Esophagus muscularis mucosa (tissue), 3 donors: Measurements from ENCODE around the gene GPR18.

Source experiments
- POLR2A ChIP-seq: fragments of 450-650 bp; IDR thresholded peaks from one replicate; pipeline ENCODE4 v1.6.1; 2017; ENCODE audit warnings: antibody characterized with exemption, moderate library complexity, mild to moderate bottlenecking, low read depth
- POLR2AphosphoS5 ChIP-seq, 2 donors: sonication (generic); formaldehyde crosslinking; IDR thresholded peaks; one replicate each; pipeline ENCODE4 v1.6.1; 2017; ENCODE audit warnings: antibody characterized with exemption in 2 of 2
- TF ChIP-seq, protein P1 (sequence below), 3 experiments: fragments of 200-600 bp in 2 of 3; fragments of 450-650 bp in 1 of 3; sonication (generic) in 2 of 3; IDR thresholded peaks; one replicate each; pipeline ENCODE4 v1.5.1; 2017 to 2019; ENCODE audit warnings: antibody characterized with exemption in 3 of 3, mild to moderate bottlenecking in 2 of 3, moderate library complexity in 1 of 3

DNA sequence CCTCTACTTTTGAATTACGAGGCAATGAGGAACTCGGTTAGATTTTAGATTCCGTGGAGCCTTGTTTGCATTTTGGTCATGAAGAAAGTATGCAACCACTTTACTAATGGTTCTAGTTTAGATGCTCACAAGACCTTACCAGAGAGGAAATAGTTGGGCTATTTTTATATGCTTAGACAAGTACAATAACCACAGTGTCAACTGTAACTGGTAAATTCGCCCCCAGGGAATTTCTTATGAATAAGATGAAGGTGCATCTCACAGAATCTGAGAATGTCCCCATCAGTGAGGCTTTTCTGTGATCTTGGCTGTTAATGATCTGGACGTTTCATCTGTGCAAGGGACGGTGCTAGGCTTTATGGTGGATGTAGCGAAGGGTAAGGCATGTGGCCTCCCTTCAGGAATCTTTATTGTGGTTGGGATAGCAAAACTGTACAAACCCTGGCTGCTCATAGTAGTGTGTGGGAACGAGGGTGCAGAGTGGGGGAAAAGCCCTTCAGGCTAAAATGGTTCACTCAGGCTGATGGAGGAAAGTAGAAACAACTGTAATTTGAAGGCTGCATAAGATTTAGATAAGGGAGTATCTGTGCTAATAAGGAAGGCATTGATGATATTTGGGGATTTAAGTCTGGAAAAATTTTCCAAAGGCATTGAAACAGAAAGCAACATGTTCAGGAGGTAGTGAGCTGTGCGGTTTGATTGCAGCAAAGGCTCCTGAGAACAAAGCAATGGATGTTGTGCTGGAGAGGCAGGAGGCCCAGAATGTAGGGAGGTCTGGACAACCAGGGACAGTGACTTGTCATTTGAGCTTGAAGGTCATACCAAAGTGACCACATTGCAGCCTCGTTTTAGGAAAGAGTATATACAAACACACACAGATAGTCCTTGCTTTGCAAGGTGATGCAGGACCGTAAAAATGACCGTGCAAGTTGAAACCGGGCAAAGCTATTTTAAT is 29.2 kb downstream of the GPR18 start:
- TF ChIP-seq, protein P1, sequence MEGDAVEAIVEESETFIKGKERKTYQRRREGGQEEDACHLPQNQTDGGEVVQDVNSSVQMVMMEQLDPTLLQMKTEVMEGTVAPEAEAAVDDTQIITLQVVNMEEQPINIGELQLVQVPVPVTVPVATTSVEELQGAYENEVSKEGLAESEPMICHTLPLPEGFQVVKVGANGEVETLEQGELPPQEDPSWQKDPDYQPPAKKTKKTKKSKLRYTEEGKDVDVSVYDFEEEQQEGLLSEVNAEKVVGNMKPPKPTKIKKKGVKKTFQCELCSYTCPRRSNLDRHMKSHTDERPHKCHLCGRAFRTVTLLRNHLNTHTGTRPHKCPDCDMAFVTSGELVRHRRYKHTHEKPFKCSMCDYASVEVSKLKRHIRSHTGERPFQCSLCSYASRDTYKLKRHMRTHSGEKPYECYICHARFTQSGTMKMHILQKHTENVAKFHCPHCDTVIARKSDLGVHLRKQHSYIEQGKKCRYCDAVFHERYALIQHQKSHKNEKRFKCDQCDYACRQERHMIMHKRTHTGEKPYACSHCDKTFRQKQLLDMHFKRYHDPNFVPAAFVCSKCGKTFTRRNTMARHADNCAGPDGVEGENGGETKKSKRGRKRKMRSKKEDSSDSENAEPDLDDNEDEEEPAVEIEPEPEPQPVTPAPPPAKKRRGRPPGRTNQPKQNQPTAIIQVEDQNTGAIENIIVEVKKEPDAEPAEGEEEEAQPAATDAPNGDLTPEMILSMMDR (IDR thresholded peaks at IDR 0.05), result no peak
- TF ChIP-seq POLR2AphosphoS5 (IDR thresholded peaks at IDR 0.05) (no peak), POLR2A (no peak)
